ENCODE results near the gene UNC5B. TPM values are rescaled to one million over a fixed set of nuclear protein-coding genes. Genes with fewer than 3 reads are reported as not detected.

Gene UNC5B
- total and polyA plus RNA-seq, 10 donors: 0.74 to 21.1 (median 11.3) TPM

DNA sequence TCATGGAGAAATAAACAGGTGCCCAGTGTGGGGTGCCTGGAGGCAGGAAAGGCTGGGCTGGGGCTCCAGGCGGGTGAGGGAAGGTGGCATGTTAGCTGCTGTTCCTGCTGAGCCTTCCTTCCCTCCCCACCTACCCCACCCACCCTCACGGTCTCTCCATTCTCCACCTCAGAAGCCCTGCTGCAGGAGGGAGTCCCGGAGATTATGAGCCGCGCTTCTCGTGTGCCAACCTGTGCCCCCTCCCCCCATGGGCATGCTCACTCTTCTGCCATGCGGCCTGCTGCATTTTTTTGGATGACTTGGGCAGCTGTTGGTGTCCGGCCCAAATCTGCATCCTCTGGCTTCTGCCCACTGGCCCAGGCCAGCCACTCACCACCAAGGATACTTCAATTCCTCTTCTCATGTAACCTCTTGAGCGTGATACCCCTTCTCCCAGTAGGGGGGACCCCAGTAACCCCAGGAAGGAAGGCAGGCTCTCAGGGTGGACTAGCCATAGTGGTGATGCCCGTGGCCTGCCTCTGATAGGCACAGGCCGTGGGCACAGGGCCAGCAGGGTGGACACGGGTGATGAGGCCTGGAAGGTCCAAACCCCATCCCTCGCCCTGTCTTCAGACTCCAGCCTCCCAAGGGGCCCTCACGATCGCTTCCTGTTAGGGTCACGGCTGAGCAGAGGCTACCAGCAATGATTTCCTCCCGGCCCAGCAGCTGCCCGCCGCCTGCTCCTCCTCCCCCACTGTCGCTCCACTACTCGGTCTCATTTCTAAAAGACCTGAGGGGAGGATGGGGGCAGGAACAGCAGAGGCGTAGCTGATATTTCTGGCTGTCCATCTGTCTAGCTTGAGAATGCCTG lies 27.8 kb downstream of the UNC5B start:
- intact Hi-C loops (cut with DNase I; ENCODE audit: low total_unique reads): no loop called here
- Histone ChIP-seq H3K27ac (peak overlapping the region in 6 of 8 donors; percentile 59 to 71 (median 64)), H3K36me3 (no peaks in the 10 kb centered on the region), H3K9me3 (no peaks in the 10 kb centered on the region), H3K27me3 (replicated peaks in 1 of 7) (peaks cover 0 to 77% (median 11%) of the 10 kb centered on the region in 7 donors), H3K4me1 (peaks cover 36 to 96% (median 60%) of the 10 kb centered on the region in 6 donors), H3K4me3 (no peak overlapping the region)
- WGBS, 5 donors: 40 to 51% (median 44%) methylated on average over 18 to 22 of the region's 22 CpGs
- DNase-seq: no peak
- no peak for TF ChIP-seq POLR2A (IDR thresholded peaks at IDR 0.05)
- peak; percentile 63 to 75 (median 69) for TF ChIP-seq POLR2AphosphoS5 (IDR thresholded peaks at IDR 0.05)

DNA sequence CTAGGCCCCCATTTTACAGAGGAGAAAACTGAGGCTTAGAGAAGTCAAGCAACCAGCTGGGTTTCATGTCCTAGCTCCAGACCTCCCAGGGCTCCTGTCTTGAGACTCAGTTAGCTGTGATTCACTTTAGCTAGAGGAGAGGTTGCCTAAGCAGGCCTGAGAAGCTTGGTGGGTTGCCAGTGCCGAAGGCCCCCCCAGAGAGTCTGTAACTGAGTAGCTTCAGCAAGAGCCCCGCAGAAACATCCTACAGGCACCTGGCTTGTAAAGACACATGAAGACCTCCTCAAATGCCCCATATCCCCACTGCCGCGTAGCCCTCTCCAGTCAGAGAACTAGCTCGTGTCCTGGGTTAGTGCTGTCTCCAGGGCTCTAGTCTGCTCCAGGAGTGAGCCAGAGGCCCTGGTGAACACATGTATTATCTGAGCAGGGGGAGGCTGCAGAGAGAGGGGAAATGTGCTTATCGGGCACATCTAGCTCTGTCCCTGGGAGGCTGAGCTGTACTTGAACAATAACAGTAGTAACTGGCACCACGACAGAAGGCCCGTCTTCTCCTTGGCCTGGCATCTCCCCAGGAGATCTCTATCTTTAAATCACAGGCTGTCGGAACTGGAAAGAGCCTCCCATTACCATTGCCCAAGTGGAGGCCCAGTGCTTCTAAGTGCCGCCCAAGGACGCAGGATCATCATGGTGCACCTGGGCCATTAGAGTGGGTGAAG lies 28.9 kb downstream of the UNC5B start:
- intact Hi-C loops (cut with DNase I; ENCODE audit: low total_unique reads): no loop called here
- Histone ChIP-seq H3K9me3 (no peaks in the 10 kb centered on the region), H3K27me3 (replicated peaks in 1 of 7) (peaks cover 0 to 78% (median 11%) of the 10 kb centered on the region in 7 donors), H3K27ac (peak overlapping the region in 7 of 8 donors; percentile 17 to 71 (median 60)), H3K36me3 (no peaks in the 10 kb centered on the region), H3K4me1 (peaks cover 36 to 97% (median 59%) of the 10 kb centered on the region in 6 donors), H3K4me3 (no peak overlapping the region)
- TF ChIP-seq, protein P1, sequence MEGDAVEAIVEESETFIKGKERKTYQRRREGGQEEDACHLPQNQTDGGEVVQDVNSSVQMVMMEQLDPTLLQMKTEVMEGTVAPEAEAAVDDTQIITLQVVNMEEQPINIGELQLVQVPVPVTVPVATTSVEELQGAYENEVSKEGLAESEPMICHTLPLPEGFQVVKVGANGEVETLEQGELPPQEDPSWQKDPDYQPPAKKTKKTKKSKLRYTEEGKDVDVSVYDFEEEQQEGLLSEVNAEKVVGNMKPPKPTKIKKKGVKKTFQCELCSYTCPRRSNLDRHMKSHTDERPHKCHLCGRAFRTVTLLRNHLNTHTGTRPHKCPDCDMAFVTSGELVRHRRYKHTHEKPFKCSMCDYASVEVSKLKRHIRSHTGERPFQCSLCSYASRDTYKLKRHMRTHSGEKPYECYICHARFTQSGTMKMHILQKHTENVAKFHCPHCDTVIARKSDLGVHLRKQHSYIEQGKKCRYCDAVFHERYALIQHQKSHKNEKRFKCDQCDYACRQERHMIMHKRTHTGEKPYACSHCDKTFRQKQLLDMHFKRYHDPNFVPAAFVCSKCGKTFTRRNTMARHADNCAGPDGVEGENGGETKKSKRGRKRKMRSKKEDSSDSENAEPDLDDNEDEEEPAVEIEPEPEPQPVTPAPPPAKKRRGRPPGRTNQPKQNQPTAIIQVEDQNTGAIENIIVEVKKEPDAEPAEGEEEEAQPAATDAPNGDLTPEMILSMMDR (IDR thresholded peaks at IDR 0.05 in 8 of 11, conservative IDR thresholded peaks at IDR 0.05 in 3 of 11): no peak
- TF ChIP-seq POLR2A (IDR thresholded peaks at IDR 0.05): no peak
- no peak for TF ChIP-seq POLR2AphosphoS5 (IDR thresholded peaks at IDR 0.05)
- no peak for DNase-seq
- WGBS, 5 donors: 56 to 72% (median 59%) methylated on average over 7 to 11 of the region's 11 CpGs

DNA sequence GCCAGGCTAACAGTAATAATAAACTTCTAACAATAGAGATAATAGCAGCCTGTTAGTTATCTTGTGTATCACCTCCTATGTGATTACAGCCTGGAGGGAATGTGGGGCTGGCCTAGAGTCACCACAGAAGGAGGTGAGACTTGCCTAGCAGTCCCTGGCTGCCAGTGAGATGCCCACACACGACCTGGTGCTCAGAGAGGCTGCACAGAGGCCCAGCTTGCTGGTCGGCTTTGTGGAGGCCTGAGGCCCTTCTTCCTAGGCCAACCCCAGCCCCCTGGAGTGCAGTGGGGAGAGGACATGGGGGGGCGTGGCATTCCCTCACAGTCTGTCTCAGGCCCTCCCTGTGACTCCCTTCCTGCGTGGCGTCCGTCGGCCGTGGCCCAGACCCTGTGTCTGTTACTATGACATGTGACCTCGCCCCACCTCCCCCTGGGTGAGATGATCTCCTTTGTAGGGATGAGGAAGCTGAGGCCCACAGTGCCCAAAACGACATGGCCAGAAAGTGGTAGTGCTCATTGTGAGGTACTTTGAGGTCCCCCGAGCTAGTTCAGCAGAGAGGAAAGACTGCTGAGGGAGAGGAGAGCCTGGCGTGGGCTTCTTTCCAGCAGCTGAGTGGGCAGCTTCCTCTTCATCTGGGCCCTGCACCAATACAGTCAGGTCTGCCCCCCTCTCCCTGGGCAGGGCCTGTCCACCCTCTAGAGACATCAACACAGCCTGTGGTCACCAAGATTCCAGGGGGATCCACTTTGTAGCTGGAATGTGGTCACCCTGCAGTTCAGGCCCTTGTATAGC lies 29.7 kb downstream of the UNC5B start:
- H3K4me3 ChIP-seq: no peak overlapping the region
- TF ChIP-seq, protein P1 (IDR thresholded peaks at IDR 0.05 in 8 of 11, conservative IDR thresholded peaks at IDR 0.05 in 3 of 11): no peak
- no peak for TF ChIP-seq POLR2AphosphoS5 (IDR thresholded peaks at IDR 0.05)
- no peak for TF ChIP-seq POLR2A (IDR thresholded peaks at IDR 0.05)
- no peaks in the 10 kb centered on the region for H3K36me3 ChIP-seq
- H3K27ac ChIP-seq: peak overlapping the region in 6 of 8 donors; percentile 17 to 71 (median 64)
- H3K4me1 ChIP-seq: peaks cover 36 to 97% (median 61%) of the 10 kb centered on the region in 6 donors
- no peak for DNase-seq
- WGBS, 5 donors: 22 to 29% (median 25%) methylated on average over 11 to 12 of the region's 12 CpGs
- no peaks in the 10 kb centered on the region for H3K9me3 ChIP-seq
- intact Hi-C loops (cut with DNase I; ENCODE audit: low total_unique reads): no loop called here
- peaks cover 0 to 73% (median 11%) of the 10 kb centered on the region in 7 donors for H3K27me3 ChIP-seq (replicated peaks in 1 of 7)

DNA sequence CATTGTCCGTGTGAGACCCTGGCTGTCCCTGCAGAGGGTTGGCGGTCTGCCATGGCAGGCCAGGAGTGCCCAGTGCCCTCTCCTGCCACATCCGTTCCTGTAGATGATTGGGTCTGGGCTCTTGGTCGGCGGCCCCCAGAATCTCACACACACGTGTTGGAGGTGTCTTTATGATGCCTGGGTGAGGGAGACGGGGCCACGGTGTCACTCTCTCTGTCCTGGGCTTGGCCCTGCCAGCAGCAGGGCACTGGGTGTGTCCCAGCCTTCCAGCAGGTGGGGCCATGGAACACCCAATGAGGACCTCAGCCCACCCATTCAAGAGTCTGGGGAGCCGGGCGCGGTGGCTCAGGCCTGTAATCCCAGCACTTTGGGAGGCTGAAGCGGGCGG lies 30.2 kb downstream of the UNC5B start:
- H3K36me3 ChIP-seq: no peaks in the 10 kb centered on the region
- TF ChIP-seq POLR2A (IDR thresholded peaks at IDR 0.05): no peak
- TF ChIP-seq POLR2AphosphoS5 (IDR thresholded peaks at IDR 0.05): no peak
- TF ChIP-seq, protein P1 (IDR thresholded peaks at IDR 0.05 in 8 of 11, conservative IDR thresholded peaks at IDR 0.05 in 3 of 11): no peak
- 70 to 97% (median 76%) methylated on average over 5 to 13 of the region's 13 CpGs for WGBS, 5 donors
- no peak overlapping the region for H3K4me3 ChIP-seq
- DNase-seq: no peak
- peaks cover 0 to 67% (median 11%) of the 10 kb centered on the region in 7 donors for H3K27me3 ChIP-seq (replicated peaks in 1 of 7)
- H3K27ac ChIP-seq: peak overlapping the region in 6 of 8 donors; percentile 17 to 71 (median 64)
- H3K4me1 ChIP-seq: peaks cover 36 to 95% (median 63%) of the 10 kb centered on the region in 6 donors
- no peaks in the 10 kb centered on the region for H3K9me3 ChIP-seq
- intact Hi-C loops (cut with DNase I; ENCODE audit: low total_unique reads): no loop called here
